HG03108 (cell line): ENCODE measurements around the gene TENM4.
A peak's percentile ranks its signal among the peaks of the same experiment; 100 is the strongest.

ENCODE experiments used
- ATAC-seq: cut with Tn5 transposase; IDR thresholded peaks from one replicate; pipeline ENCODE4 v1.9.1; 2021; ENCODE audit warnings: moderate library complexity; ENCODE audit not compliant: unreplicated experiment

Gene TENM4

DNA sequence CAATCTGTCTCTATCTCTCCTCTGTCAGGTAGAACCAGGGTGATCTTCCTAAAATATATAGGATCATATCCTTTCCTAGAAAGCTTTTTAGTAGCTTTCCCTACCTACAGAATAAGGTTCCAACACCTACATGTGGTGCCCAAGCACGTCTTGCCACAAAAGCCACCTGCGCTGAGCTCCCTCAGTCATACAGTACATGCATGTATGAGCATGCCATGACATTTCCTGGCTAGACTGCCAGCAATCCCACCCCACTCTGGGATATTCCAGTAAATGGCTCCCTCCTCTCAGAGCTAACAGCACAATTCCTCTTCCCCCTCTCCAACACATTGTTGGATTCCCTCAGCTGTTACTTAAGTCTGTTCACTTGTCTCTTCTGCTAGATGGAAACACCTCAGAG, 398.0 kb downstream of the TENM4 start:
- no peak for ATAC-seq

DNA sequence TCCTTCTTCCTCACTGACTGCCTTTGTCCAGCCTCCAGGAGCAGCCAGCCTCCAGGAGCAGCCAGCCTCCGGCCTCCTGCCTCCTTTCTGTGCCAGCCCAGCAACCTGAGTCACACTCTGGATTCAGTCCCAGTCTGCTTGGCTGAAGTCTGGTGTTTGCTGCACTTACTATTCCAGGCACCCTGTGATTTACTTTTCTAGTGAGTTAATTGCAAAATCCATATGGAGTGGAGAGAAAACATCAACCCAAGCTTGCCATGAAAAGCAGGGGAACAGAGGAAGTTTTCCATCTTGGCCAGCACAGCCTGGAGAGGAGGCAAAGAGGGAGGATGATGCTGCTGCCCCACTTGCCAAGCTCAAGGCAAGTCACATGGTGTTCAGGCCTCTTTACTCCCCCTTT, 400.5 kb downstream of the TENM4 start:
- ATAC-seq, result no peak

DNA sequence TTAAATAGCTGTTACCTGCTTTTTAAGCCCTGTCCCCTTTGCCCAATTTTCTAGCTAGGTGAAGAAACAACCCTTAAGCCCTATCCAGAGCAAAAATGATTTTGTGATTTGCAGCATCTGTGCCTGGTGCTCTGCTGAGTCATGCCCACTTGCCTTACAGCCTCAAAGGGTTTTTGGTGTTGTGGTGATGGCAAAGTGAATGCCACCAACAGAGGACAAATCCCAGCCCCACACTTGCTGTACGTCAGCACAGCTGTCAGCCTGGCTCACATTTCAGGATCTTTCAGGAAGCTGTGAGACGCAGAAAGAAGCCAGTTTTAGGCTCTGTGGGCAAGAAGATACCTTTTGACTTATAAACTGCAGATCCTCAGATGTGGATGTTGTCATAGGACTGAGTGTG, 401.7 kb downstream of the TENM4 start:
- no peak for ATAC-seq

DNA sequence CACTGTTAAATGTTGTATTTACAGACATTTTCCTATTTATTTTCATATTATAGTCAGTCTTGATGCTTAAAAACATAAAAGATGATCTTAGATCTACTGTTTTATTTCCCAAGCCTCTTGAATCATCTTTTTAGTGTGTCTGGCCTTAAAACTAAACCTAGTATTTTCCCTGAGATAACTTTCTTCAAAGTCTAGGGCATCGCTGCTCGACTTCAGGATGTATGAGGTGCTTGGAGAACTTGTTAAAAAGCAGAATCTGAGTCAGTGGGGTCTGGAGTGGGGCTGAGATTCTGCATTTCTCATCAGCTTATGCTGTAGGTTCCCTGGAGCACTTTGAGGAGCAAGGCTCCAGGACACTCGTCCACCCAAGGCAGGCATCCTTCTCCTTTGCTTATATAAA, 404.9 kb downstream of the TENM4 start:
- no peak for ATAC-seq

DNA sequence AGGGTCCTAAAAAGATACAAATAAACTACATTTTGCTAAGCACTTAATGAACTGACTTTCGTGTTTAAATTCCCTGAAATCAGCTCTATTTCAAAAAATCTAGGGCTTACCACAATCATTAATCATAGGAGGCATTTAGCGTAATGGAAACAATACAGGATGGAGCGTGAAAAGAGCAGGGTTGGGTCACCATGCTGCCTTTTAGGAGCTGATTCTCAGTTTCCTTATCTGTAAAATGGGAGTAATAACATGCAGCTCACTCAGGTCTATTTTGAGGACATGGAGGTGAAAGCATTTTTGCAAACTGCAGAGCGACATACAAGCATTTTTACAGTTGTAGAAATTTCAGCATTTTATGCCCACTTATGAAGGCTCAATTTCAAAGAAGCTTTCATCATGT, 407.0 kb downstream of the TENM4 start:
- ATAC-seq, result no peak

DNA sequence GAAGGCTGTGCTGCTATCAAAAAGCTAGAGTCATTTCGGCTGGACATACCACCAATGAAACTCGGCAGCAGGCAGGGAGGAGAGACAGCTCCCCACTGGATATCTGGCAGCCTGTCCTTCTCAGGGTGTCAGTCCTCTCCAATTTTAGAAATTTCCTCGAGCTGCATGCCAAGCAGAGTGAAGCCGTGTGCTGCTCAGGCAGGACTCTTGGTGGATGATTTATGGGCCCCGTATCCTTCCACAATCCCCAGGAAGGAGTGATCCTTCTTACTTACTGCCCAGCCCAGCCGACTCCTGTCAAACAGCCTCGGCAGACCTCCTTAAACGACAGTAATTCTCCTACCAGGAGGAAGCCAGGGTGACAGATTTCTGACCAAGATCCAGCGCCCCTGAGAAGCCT, 410.4 kb downstream of the TENM4 start:
- no peak for ATAC-seq

DNA sequence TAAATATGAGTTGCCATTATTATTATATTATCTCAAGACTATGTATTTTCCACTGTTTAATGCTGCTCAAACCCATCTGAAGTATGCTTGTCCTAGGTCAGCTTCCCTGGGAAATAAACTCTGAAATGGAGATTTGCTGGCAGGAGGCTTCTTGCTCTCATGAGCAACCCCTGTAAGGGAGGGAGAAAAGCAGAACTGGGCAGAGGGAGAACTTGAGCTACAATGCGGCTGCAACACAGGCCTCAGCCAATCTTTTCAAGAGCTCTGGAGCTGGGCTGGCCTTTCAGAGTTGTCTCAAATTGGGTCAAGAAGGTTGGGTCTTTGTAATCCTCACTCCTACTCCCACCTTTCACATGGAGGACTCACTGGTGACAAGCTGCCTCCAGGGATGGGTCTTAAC, 412.6 kb downstream of the TENM4 start:
- ATAC-seq, result no peak

DNA sequence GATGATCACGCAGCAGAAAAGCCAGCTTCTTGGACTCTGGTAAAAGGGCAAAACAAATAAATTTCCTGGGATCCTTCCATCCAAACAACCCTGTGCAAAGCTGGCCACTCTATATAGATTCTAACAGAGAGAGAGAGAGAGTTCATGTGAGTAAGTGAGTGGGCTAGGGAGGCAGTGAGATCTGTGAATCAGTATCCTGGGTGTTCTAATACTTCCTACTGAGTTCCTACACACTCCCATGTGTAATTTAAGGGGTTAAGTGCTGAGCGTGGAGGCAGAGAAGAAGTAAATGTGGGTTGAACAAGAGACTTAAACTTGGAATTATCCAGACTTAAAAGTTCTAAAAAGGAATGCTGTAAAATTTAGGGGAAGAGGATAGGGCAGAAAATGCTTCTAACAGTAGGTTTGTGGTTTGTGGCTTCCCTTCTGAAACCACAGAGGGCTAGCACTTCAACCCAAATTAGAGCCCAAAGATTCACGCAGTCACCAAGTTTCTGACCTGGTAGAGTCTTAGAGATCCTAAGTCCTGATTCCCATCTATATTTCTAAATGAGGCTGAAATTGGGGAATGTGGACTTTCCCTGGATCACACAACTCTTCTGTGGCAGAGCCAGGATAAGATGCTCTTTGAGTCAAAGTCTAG, 413.9 kb downstream of the TENM4 start:
- ATAC-seq, result peak; percentile 72

DNA sequence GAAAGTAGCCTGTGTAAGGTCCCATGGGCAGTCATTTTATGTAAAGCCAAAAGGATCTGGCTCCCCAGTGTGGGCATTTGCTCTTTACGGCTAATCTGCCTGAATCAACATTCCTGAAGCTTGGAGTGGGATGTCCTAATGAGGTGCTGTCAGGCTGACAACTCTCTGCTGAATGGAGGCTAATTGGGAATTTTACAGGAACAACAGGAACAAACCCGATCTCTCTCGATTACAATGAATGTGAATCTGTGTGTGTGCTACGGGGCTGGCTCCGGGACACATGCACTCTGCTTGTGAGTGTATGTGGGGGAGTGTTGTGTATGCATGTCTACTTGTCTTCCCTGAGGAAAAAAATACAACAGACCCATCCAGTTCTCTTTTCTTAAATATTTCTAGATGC, 415.2 kb downstream of the TENM4 start:
- ATAC-seq, result no peak

DNA sequence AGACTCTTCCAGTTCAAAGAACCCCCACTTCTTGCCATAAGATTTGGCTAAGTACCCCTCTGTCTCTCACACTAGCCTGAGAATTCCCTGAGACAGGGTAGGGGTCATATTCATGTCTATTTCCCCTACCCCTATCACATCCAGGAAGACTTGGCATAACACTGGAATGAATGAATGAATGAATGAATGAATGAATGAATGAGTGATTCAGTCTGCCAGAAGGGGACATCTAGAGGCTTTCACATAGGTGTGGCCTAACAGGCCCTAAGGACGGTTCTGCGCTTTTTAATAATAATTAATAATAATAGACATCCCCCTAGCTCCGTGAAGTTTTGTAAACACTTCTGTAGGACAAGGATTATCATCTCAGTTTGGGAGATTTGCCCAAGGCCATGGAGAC, 415.7 kb downstream of the TENM4 start:
- no peak for ATAC-seq

DNA sequence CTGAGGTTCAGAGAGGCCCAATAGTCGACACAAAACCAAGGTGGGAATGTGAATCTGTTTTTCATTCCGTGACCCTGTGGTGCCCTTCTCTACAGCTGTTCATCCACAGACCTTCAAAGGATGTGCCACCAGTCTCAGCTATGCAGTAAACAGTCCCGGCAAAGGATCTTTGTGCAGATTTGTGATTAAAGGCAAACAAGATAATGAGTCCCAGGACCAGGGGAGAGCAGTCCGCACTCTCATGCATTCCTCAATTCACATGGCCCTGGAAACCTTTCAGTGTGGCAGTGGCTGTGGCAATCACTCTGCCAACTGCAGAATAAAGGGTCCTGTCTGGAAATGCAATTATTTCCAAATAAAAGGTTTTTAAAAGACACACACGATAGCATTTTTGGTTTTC, 418.6 kb downstream of the TENM4 start:
- no peak for ATAC-seq

DNA sequence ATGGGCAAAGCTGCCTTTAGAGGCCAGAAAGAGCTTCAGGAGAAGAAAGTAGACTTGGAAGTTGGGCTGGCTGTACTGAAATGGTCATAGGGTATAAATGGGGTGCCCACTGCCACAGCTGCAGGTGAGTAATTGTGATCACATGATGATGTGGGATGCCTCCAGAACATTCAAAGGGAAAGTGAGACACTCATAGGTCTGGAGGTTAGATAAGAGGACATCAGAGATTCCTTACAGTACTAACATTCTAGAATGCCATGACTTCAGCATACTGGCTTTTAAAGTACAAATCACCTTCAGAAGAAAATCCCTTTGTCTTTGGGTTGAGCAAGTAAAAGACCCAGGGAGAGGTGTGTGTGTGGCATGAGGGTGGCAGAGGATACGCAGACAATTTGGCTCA, 419.2 kb downstream of the TENM4 start:
- no peak for ATAC-seq

DNA sequence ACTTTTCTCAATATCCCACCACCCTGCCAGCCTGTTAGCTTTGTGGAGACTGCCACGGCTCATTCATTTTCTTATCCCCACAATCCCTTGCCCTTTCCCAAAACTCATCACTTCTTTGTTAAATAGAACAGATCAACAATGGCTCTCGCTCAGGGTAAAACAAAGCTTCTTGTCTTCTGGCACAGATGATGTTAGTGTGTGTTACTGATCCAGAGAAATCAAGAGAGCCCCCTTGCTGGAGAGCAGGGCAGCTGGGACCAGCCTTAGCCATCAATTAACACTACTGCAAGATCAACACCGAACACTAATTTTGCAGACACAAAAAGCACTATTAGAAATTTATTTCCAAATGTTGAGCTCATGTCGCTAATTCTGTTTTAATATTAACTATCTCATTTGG, 420.9 kb downstream of the TENM4 start:
- ATAC-seq, result no peak

DNA sequence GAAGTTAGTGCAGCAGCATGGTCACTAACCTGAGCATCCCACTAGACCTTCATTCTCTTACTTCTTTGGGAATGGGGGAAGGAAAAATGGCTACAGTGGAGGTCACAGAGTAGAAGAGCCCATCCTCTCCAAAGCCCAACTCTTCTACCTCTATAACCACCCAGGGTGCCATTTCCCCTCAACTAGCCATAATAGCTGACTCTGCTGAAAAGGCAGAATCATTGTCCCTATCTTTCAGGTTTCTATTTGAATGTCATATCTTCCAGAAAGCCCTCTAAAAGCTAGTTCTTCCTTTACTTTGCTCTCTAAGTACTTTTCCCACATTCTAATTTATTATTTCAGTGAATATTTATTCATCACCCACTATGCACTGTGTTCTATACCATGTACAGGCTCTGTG, 421.6 kb downstream of the TENM4 start:
- ATAC-seq, result no peak

DNA sequence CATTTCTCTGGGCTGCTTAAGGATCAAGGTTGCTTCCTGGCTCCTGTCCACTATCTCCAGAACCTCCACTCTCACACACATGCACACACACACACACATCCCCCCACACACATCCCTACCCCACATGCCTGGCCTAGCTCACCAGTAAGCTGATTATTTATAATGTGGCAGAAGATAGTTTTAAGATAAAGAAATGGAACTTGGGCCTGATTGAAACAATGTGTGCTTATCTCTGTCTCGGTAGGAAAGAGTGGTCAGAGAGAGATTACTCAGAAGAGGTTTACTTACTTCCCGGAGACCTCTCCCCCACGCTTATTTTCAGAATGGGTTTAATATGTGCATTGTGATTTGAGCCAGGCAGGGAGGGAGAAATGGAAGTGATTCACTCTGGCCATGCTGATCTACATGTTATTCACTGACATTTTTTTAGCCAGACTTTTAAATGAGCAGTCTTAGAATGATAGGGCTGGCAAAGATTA, 422.4 kb downstream of the TENM4 start:
- ATAC-seq, result no peak

DNA sequence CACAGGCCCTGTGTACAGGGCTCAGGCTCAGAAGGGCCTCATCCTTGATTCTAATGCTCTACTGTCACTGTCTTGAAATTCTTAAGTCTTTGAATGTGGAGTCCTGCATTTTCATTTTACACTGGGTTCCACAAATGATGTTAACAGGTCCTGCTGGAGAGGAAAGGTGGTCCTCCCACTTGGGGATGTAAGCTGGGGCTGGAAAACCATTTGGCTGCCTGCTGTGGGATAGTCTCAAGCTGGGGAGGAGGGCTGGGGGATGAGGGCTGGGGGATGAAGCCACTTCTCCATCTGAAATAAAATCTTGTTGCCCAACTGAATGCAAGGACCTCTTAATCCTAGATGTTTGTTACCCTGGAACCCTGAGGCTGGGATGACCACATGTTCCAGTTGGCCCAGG, 423.0 kb downstream of the TENM4 start:
- no peak for ATAC-seq

DNA sequence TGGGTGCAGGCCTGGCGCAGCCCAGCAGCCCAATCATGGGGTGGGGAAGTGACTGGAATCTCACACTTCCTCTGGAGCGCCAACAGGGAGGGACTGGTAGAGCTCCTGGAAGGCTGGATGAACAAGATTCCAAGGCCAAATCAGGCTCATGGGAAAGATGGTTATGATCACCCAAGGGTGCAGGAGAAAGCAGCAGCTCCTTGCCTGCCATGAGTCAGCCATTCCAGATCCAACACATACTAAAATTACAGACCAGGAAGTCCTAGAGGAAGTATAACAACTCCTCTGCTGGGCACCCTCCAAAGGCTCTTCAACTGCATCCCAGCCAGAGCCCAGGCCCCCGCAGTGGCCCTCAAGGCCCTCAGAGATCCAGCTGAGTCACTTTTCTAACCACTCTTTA, 427.3 kb downstream of the TENM4 start:
- no peak for ATAC-seq

DNA sequence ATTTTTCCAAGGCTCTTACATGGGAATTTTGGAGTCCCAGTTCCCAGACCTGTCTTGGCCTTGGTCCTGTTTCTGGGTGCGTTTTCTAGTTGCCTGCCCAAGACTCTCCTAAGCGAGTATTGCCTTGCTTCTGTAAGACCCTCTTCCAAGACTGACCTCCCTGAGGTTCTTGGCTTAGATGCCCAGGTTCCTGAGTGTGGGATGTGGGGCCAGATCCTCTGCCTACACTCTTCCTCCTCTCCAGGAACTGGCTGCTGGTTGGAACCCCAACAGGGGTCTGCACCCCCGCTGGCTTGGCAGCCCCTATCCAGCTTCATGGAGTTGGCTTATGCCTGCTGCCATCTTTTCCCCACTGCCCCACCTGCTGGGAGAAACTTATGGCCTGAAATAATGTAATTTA, 429.5 kb downstream of the TENM4 start:
- ATAC-seq, result no peak

DNA sequence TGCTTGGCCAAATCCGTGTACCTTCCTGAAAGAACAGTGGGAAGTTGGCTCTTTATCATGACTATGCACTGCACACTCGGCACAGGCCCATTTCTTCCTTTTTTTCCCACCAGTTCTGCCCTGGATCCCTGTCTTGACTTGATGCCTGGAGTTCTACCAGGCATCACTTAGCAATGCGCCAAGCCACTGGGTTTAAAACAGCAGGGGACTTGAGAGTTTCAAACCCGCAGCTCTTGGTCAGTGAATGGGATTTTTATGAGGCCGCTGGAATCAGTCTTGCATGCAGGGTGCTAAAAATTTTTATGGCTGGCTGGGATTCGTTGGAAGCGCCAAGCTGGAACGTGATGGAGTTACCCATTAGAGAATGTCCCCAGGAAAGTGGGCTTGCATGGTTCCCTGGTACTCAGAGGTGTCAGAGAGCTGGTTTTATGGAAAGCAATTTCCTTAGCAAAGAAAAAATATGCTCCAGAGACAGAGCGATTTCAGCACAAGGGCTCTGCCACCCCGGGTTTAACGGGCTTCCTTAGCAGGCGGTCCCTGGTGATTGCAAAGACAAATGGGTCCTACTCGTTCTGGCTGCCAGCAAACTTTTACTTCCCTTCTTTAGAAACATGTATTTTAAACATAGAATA, 432.9 kb downstream of the TENM4 start:
- no peak for ATAC-seq

DNA sequence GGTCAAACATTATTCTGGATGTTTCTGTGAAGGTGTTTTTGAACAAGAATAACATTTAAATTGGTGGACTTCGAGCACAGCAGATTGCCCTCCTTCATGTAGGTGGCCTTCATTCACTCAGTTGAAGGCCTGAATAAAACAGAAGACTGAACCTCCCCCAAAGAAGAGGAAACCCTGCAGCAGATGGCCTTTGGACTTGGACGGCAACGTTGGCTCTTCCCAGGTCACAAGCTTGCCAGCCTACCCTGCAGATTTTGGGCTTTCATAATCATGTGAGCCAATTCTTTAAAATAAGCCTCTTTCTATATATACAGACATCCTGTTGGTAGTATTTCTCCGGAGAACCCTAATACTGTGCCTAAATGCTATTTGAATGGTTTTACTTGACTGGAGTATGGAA, 434.0 kb downstream of the TENM4 start:
- ATAC-seq, result no peak

DNA sequence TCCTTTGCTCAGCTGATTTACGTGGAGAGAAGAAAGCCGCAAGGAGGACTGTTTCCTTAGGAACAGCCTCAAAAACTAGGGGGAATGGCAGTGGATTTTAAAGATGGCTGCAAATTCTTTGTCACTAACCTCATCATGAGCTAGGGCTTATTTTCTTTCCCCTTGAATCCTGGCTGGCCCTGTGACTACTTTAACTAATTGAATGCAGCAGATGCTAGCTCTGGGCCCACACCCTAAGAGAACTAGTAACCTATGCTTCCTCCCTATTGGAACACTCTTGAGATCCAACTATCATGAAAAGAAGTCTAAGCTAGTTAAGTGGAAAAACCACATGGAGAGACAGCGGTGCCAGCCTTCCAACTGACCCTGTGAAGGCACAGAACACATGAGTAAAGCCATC, 444.8 kb downstream of the TENM4 start:
- no peak for ATAC-seq

DNA sequence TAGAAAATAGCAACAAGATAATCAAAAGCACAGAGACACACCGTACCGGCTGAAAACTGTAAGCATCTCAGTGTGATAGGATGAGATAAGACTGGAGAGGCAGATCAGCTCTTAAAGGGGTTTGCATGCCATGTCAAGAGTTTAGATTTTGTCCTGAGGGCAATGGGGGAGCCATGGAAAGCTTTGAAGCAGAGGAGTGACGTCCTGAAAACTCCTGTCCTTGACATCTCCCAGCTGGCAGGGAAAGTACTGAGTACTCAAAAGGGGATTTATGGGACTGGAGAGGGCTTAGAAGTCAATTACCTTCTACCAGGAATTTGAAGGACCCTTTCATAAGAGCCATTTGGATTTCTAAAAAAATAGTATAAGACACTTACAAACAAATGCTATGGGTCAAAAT, 445.7 kb downstream of the TENM4 start:
- ATAC-seq, result no peak

DNA sequence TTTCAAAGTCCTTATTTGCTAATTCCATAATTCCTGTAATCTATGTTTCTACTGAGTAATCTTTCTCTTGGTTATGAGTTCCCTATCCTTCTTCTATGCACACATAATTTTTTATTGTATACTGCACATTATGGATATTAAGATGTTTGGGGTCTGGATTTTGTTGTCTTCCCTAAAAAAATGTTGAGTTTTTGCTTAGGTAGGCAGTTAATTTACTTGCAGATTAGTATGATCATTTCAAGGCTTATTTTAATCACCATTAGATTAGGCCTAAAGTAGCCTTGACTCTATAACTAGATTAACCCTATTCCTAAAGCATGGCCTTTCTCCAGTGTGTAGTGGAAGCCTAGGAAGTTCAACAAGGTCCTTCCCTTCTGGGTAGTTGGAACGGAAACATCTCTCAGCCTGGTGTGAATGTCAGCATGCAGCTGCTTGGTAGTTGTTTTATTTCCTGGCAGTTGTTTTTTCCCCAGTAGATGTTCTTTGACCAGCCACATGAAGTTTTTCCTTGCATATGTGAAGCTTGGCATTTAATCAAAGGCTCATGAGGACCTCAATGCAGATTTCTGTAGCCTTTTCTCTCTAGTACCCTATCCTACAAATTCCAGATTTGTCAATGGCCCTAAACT, 446.9 kb downstream of the TENM4 start:
- no peak for ATAC-seq
